H1 (cell line): ENCODE measurements around the gene ASCL5. TPM values are rescaled to one million over a fixed set of nuclear protein-coding genes. Genes with fewer than 3 reads are reported as not detected.

ENCODE experiments used
- HDAC6 ChIP-seq: IDR thresholded peaks from one replicate; pipeline ENCODE4 v1.7.1; 2012; ENCODE audit warnings: low read depth, mild to moderate bottlenecking, inconsistent platforms, low read length, moderate library complexity
- MAFK ChIP-seq: IDR thresholded peaks from 2 replicates; pipeline ENCODE4 v1.6.1; 2012; ENCODE audit warnings: low read depth, mild to moderate bottlenecking, improper control_type of control experiment, low read length
- NANOG ChIP-seq: IDR thresholded peaks from 2 replicates; pipeline ENCODE4 v1.6.1; 2011; ENCODE audit warnings: low read length, low read depth, mild to moderate bottlenecking, inconsistent platforms; ENCODE audit not compliant: insufficient read depth, poor library complexity, severe bottlenecking
- NRF1 ChIP-seq: IDR thresholded peaks from 2 replicates; pipeline ENCODE4 v1.6.1; 2011; ENCODE audit warnings: mild to moderate bottlenecking, low read depth, low read length, improper control_type of control experiment
- SIN3A ChIP-seq, 2 experiments: IDR thresholded peaks in 1 of 2; conservative IDR thresholded peaks in 1 of 2; 2 replicates each; pipeline ENCODE4 v1.6.1; 2011 to 2012; ENCODE audit warnings: low read length in 2 of 2, improper control_type of control experiment in 1 of 2, low read depth in 1 of 2, mild to moderate bottlenecking in 1 of 2
- TBP ChIP-seq: IDR thresholded peaks from 2 replicates; pipeline ENCODE4 v1.6.1; 2011; ENCODE audit warnings: low read depth, low read length, improper control_type of control experiment
- polyA plus RNA-seq, 7 experiments: library from polyadenylated mRNA; depleted of rRNA in 3 of 7; stranded (reverse) in 5 of 7; unstranded in 2 of 7; fragments of >200 nt in 5 of 7; fragments of 200-250 nt in 2 of 7; gene quantifications; 1 replicate in 5 of 7; 2 replicates in 1 of 7; 4 replicates in 1 of 7; pipeline versions ENCODE4 v1.2.1 to v1.2.3, GENCODE V29; 2011 to 2013; ENCODE audit warnings: missing spikeins in 2 of 7, mixed read lengths in 2 of 7
- total RNA-seq: library from RNA; stranded (reverse); fragmentation: NEBNext Ultra II Directional; extraction: Animal tissue kit (Norgen Biotek cat#: 25700); gene quantifications from 2 replicates; pipeline ENCODE4 v1.2.1, GENCODE V29; 2021

The ASCL5 gene
- total and polyA plus RNA-seq, 2 of the 8 experiments (the other 6 are each of a cell fraction or from before 2014, with no cell fraction given): 0.29 to 0.41 TPM

- TF ChIP-seq NRF1: peak; percentile 47
- no peak for TF ChIP-seq HDAC6
- TF ChIP-seq SIN3A (conservative IDR thresholded peaks at IDR 0.05 in 1 of 2, IDR thresholded peaks at IDR 0.05 in 1 of 2; ENCODE audit: low read depth in 1 of 2, low read length in 2 of 2): peak in 1 of 2 experiments; percentile 7; a peak in 1 of 4 replicates
- peak; percentile 1; the same call in 1 of the 2 replicates for TF ChIP-seq TBP
- TF ChIP-seq NANOG: no peak
- TF ChIP-seq MAFK: no peak
Measured at GRCh38 chr1:201154389-201155165, 27.6 kb upstream of the ASCL5 start, which contains the start of gene TMEM9 (continued).
